Endodermal cell (in vitro differentiated cells): Measurements from ENCODE around the gene MYO5B. TPM values are rescaled to one million over a fixed set of nuclear protein-coding genes. Genes with fewer than 3 reads are reported as not detected.

Experiments used
- DNase-seq: peaks from one replicate; pipeline ENCODE4 v3.0.0-alpha.2; 2017
- H3K27ac ChIP-seq: 2 replicates; pipeline ENCODE4 v1.5.1; 2013; ENCODE audit warnings: mild to moderate bottlenecking, low read depth, low read length, moderate library complexity
- H3K27me3 ChIP-seq: 2 replicates; pipeline ENCODE4 v1.6.1; 2013; ENCODE audit warnings: mild to moderate bottlenecking, low read length, moderate library complexity; ENCODE audit not compliant: insufficient read depth, control insufficient read depth, poor library complexity, severe bottlenecking
- H3K36me3 ChIP-seq: 2 replicates; pipeline ENCODE4 v1.7.0; 2013; ENCODE audit warnings: mild to moderate bottlenecking, low read length, moderate library complexity; ENCODE audit not compliant: control insufficient read depth, insufficient read depth
- H3K4me1 ChIP-seq: one replicate; pipeline ENCODE4 v1.7.0; 2013; ENCODE audit warnings: low read length; ENCODE audit not compliant: control insufficient read depth, insufficient read depth
- H3K4me3 ChIP-seq: 2 replicates; pipeline ENCODE4 v1.5.1; 2013; ENCODE audit warnings: mild to moderate bottlenecking, low read length, moderate library complexity
- H3K9ac ChIP-seq: 2 replicates; pipeline ENCODE4 v1.6.1; 2013; ENCODE audit warnings: mild to moderate bottlenecking, low read length, moderate library complexity; ENCODE audit not compliant: poor library complexity, severe bottlenecking; ENCODE audit errors: extremely low read depth
- H3K9me3 ChIP-seq: 2 replicates; pipeline ENCODE4 v1.6.1; 2013; ENCODE audit warnings: mild to moderate bottlenecking, low read length, moderate library complexity; ENCODE audit not compliant: control insufficient read depth
- H3K27ac Mint-ChIP-seq: 2 replicates; pipeline ENCODE4 v1.8.0; 2020; ENCODE audit warnings: mixed read lengths
- H3K27me3 Mint-ChIP-seq: 2 replicates; pipeline ENCODE4 v1.8.0; 2021; ENCODE audit warnings: mild to moderate bottlenecking, mixed read lengths; ENCODE audit not compliant: insufficient read depth
- H3K36me3 Mint-ChIP-seq: 2 replicates; pipeline ENCODE4 v1.8.0; 2020; ENCODE audit warnings: low read depth, mixed read lengths
- H3K4me1 Mint-ChIP-seq: 2 replicates; pipeline ENCODE4 v1.8.0; 2020; ENCODE audit warnings: mixed read lengths
- H3K4me3 Mint-ChIP-seq: 2 replicates; pipeline ENCODE4 v1.8.0; 2020; ENCODE audit warnings: mild to moderate bottlenecking, moderate library complexity, mixed read lengths
- H3K9me3 Mint-ChIP-seq: 2 replicates; pipeline ENCODE4 v1.8.0; 2020; ENCODE audit warnings: mild to moderate bottlenecking, mixed read lengths
- WGBS, 2 experiments: methylation state at CpG; one replicate each; pipeline versions ENCODE4 v1.1.5 to v1.1.7; 2013; ENCODE audit warnings: missing lambda C conversion rate in 2 of 2, mixed read lengths in 1 of 2; ENCODE audit not compliant: insufficient coverage in 1 of 2, insufficient read length in 1 of 2; 5-methylcytosine and 5-hydroxymethylcytosine counted together
- total RNA-seq, 2 donors: library from RNA; stranded (reverse); fragmentation: NEBNext Ultra II Directional in 1 of 2; extraction: Animal tissue kit (Norgen Biotek cat#: 25700) in 1 of 2; gene quantifications; 2 replicates in 1 of 2; 3 replicates in 1 of 2; pipeline ENCODE4 v1.2.1, GENCODE V29; 2021
- TF ChIP-seq, protein P1 (sequence below): fragments of 200-600 bp; sonication (generic); conservative IDR thresholded peaks from 2 replicates; pipeline ENCODE4 v1.5.0; 2021; ENCODE audit warnings: antibody characterized with exemption, mild to moderate bottlenecking

Gene MYO5B
- total RNA-seq, 2 donors from 2014 or later = 12.2 to 16.8 TPM

DNA sequence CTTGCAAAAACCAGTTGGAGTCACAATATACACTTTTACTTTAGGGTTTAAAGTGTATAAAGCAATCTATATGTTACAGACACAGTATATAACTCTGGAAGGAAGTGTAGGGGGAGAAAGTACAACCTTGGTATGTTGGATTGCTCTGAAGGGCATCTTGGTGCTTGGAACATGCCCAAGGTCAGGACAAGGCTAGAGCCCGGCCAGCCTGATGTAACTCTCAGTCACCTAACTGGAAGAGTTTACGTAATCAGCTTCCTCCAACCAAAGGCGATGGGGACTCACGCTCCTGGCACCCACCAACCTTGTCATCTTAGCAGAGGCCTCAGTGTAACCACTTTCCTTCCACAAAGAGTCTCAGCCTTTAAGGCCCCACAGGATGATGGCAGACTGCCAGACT lies 200.5 kb downstream of the MYO5B start:
- H3K36me3 ChIP-seq = no peaks in the 10 kb centered on the region
- no peak overlapping the region for H3K4me3 ChIP-seq
- whole genome bisulfite sequencing, 2 experiments = 88 to 93% methylated on average over 4 of the region's 4 CpGs
- Mint-ChIP-seq H3K4me1 (peaks cover 9% of the 10 kb centered on the region), H3K36me3 (no peaks in the 10 kb centered on the region), H3K4me3 (no peak overlapping the region), H3K9me3 (no peaks in the 10 kb centered on the region), H3K27ac (no peak overlapping the region), H3K27me3 (no peaks in the 10 kb centered on the region)
- H3K9me3 ChIP-seq = no peaks in the 10 kb centered on the region
- H3K4me1 ChIP-seq = no peaks in the 10 kb centered on the region
- TF ChIP-seq, protein P1, sequence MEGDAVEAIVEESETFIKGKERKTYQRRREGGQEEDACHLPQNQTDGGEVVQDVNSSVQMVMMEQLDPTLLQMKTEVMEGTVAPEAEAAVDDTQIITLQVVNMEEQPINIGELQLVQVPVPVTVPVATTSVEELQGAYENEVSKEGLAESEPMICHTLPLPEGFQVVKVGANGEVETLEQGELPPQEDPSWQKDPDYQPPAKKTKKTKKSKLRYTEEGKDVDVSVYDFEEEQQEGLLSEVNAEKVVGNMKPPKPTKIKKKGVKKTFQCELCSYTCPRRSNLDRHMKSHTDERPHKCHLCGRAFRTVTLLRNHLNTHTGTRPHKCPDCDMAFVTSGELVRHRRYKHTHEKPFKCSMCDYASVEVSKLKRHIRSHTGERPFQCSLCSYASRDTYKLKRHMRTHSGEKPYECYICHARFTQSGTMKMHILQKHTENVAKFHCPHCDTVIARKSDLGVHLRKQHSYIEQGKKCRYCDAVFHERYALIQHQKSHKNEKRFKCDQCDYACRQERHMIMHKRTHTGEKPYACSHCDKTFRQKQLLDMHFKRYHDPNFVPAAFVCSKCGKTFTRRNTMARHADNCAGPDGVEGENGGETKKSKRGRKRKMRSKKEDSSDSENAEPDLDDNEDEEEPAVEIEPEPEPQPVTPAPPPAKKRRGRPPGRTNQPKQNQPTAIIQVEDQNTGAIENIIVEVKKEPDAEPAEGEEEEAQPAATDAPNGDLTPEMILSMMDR = no peak
- no peak for DNase-seq
- no peak overlapping the region for H3K27ac ChIP-seq
- H3K9ac ChIP-seq = no peak overlapping the region
- H3K27me3 ChIP-seq = no peaks in the 10 kb centered on the region

DNA sequence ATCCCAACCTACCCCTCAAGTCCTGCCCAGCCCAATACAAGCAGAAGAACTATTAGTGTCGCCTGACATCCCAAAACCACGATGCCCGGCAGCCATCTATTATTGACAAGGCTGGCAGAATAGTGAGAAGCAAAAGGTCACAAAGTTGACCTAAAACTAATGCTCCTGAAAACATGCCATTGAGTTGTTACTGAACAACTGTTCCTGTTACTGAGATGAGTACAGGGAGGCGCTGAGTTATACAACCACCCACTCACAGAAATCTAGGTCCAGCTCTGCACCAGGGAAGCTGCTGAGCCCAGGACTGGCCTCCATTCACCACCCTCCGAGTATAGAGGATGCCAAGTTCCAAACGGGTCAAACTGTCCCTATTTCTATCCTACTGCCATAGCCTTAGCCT lies 201.6 kb downstream of the MYO5B start:
- no peak overlapping the region for H3K27ac Mint-ChIP-seq
- no peak overlapping the region for H3K9ac ChIP-seq
- no peak overlapping the region for H3K4me3 Mint-ChIP-seq
- H3K27ac ChIP-seq = no peak overlapping the region
- DNase-seq = no peak
- H3K9me3 Mint-ChIP-seq = no peaks in the 10 kb centered on the region
- H3K36me3 ChIP-seq = no peaks in the 10 kb centered on the region
- TF ChIP-seq, protein P1 = no peak
- H3K4me1 Mint-ChIP-seq = peaks cover 14% of the 10 kb centered on the region
- no peaks in the 10 kb centered on the region for H3K27me3 ChIP-seq
- H3K9me3 ChIP-seq = no peaks in the 10 kb centered on the region
- no peaks in the 10 kb centered on the region for H3K36me3 Mint-ChIP-seq
- no peak overlapping the region for H3K4me3 ChIP-seq
- 90 to 100% methylated on average over 4 to 6 of the region's 6 CpGs for WGBS, 2 experiments
- no peaks in the 10 kb centered on the region for H3K4me1 ChIP-seq
- H3K27me3 Mint-ChIP-seq = no peaks in the 10 kb centered on the region

DNA sequence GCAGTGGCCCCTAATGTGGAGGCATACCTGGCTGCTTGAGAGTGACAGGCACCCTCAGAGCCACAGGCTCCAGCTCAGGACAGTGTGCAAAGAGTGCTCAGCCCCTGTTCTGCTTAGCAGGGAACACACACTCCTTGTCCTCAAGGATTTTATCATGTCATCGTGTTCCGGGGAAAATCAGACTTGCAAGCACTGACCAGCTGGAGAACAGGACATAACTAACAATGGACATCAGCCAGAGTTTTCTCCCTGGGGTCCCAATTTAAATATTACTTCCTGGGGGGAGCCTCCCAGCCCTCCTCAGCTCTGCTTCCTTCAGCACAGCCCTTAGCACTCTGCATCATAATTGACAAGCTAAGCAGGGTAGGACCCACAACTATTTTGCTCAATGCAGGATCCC lies 206.2 kb downstream of the MYO5B start:
- H3K36me3 Mint-ChIP-seq = no peaks in the 10 kb centered on the region
- H3K27me3 ChIP-seq = no peaks in the 10 kb centered on the region
- no peak overlapping the region for H3K27ac Mint-ChIP-seq

More for the DNA sequence above, 206.2 kb downstream of the MYO5B start:
- Histone ChIP-seq H3K9me3 (no peaks in the 10 kb centered on the region), H3K4me3 (no peak overlapping the region), H3K36me3 (no peaks in the 10 kb centered on the region), H3K9ac (no peak overlapping the region), H3K4me1 (no peaks in the 10 kb centered on the region), H3K27ac (no peak overlapping the region)
- no peak overlapping the region for H3K4me3 Mint-ChIP-seq
- WGBS, 2 experiments = 66 to 70% methylated on average over 2 of the region's 2 CpGs
- no peak for DNase-seq
- TF ChIP-seq, protein P1 = no peak
- H3K27me3 Mint-ChIP-seq = no peaks in the 10 kb centered on the region
- no peaks in the 10 kb centered on the region for H3K9me3 Mint-ChIP-seq
- H3K4me1 Mint-ChIP-seq = peaks cover 5% of the 10 kb centered on the region
